Testis (tissue), 2 donors: ENCODE data around the gene ZNF655.

Experiments used
- CTCF ChIP-seq, 3 experiments: fragments of 450-650 bp in 2 of 3; fragments of 200-600 bp in 1 of 3; sonication (generic) in 1 of 3; IDR thresholded peaks; one replicate each; pipeline ENCODE4 v1.5.1; 2016 to 2019; ENCODE audit warnings: antibody characterized with exemption in 3 of 3, mild to moderate bottlenecking in 2 of 3, moderate library complexity in 1 of 3
- POLR2A ChIP-seq: fragments of 450-650 bp; IDR thresholded peaks from one replicate; pipeline ENCODE4 v1.6.1; 2017; ENCODE audit warnings: antibody characterized with exemption, mild to moderate bottlenecking, moderate library complexity

- TF ChIP-seq POLR2A (no peak), CTCF (IDR thresholded peaks at IDR 0.05) (no peak)
Observed at GRCh38 chr7:99557940-99558305, 519 bp upstream of the ZNF655 start.
